ENCODE results near the gene PTPRM. TPM values are rescaled to one million over a fixed set of nuclear protein-coding genes. Genes with fewer than 3 reads are reported as not detected.

The PTPRM gene
- total and polyA plus RNA-seq, 4 donors, result 61.1 to 146 (median 87.5) TPM

GRCh38 chr18:7899078-7899477 lies 332.0 kb downstream of the PTPRM start:
- WGBS, 2 donors, result 93 to 95% methylated on average over 5 of the region's 5 CpGs

GRCh38 chr18:7900091-7900490 lies 333.0 kb downstream of the PTPRM start:
- WGBS, 2 donors, result 91 to 93% methylated on average over 5 of the region's 5 CpGs
- Histone ChIP-seq H3K27ac (ENCODE audit: low read depth in 1 of 2, low read length in 1 of 2) (no peak overlapping the region), H3K36me3 (ENCODE audit: control insufficient read depth in 4 of 4, insufficient read depth in 4 of 4, low read length in 4 of 4) (no peaks in the 10 kb centered on the region), H3K27me3 (ENCODE audit: control insufficient read depth in 3 of 3, insufficient read depth in 3 of 3, low read length in 2 of 3) (no peaks in the 10 kb centered on the region), H3K4me3 (no peak overlapping the region), H3K4me1 (ENCODE audit: control insufficient read depth in 5 of 5, insufficient read depth in 5 of 5, low read length in 5 of 5) (peaks cover 0 to 37% (median 0%) of the 10 kb centered on the region in 5 donors), H3K9me3 (ENCODE audit: control insufficient read depth in 4 of 4, insufficient read depth in 3 of 4, low read length in 3 of 4) (no peaks in the 10 kb centered on the region), H3K9ac (ENCODE audit: insufficient read depth in 1 of 2, low read length in 2 of 2) (no peak overlapping the region)
- ATAC-seq (ENCODE audit: insufficient read depth, low FRiP score) (no peak), DNase-seq (no peak)
- no peak for TF ChIP-seq CTCF (IDR thresholded peaks at IDR 0.05; ENCODE audit: control extremely low read depth, extremely low read depth)

More at GRCh38 chr18:7899078-7899477, 332.0 kb downstream of the PTPRM start:
- no peak for DNase-seq
- no peak for ATAC-seq (ENCODE audit: insufficient read depth, low FRiP score)
- Histone ChIP-seq H3K27me3 (ENCODE audit: control insufficient read depth in 3 of 3, insufficient read depth in 3 of 3, low read length in 2 of 3) (no peaks in the 10 kb centered on the region), H3K9ac (ENCODE audit: insufficient read depth in 1 of 2, low read length in 2 of 2) (no peak overlapping the region), H3K4me3 (no peak overlapping the region), H3K4me1 (ENCODE audit: control insufficient read depth in 5 of 5, insufficient read depth in 5 of 5, low read length in 5 of 5) (peaks cover 0 to 39% (median 0%) of the 10 kb centered on the region in 5 donors), H3K27ac (ENCODE audit: low read depth in 1 of 2, low read length in 1 of 2) (no peak overlapping the region), H3K9me3 (ENCODE audit: control insufficient read depth in 4 of 4, insufficient read depth in 3 of 4, low read length in 3 of 4) (no peaks in the 10 kb centered on the region), H3K36me3 (ENCODE audit: control insufficient read depth in 4 of 4, insufficient read depth in 4 of 4, low read length in 4 of 4) (no peaks in the 10 kb centered on the region)
- TF ChIP-seq CTCF (IDR thresholded peaks at IDR 0.05; ENCODE audit: control extremely low read depth, extremely low read depth), result no peak

GRCh38 chr18:7901657-7902056 lies 334.5 kb downstream of the PTPRM start:
- Histone ChIP-seq H3K9ac (ENCODE audit: insufficient read depth in 1 of 2, low read length in 2 of 2) (no peak overlapping the region), H3K9me3 (ENCODE audit: control insufficient read depth in 4 of 4, insufficient read depth in 3 of 4, low read length in 3 of 4) (no peaks in the 10 kb centered on the region), H3K4me3 (no peak overlapping the region), H3K36me3 (ENCODE audit: control insufficient read depth in 4 of 4, insufficient read depth in 4 of 4, low read length in 4 of 4) (no peaks in the 10 kb centered on the region), H3K4me1 (ENCODE audit: control insufficient read depth in 5 of 5, insufficient read depth in 5 of 5, low read length in 5 of 5) (peaks cover 0 to 25% (median 0%) of the 10 kb centered on the region in 5 donors), H3K27me3 (ENCODE audit: control insufficient read depth in 3 of 3, insufficient read depth in 3 of 3, low read length in 2 of 3) (no peaks in the 10 kb centered on the region), H3K27ac (ENCODE audit: low read depth in 1 of 2, low read length in 1 of 2) (no peak overlapping the region)
- no peak for TF ChIP-seq CTCF (IDR thresholded peaks at IDR 0.05; ENCODE audit: control extremely low read depth, extremely low read depth)
- no peak for DNase-seq
- WGBS, 2 donors, result 53 to 58% methylated on average over 1 of the region's 1 CpG
- ATAC-seq (ENCODE audit: insufficient read depth, low FRiP score), result no peak

- Histone ChIP-seq H3K9me3 (ENCODE audit: control insufficient read depth in 4 of 4, insufficient read depth in 3 of 4, low read length in 3 of 4) (no peaks in the 10 kb centered on the region), H3K4me3 (no peak overlapping the region), H3K27me3 (ENCODE audit: control insufficient read depth in 3 of 3, insufficient read depth in 3 of 3, low read length in 2 of 3) (no peaks in the 10 kb centered on the region), H3K36me3 (ENCODE audit: control insufficient read depth in 4 of 4, insufficient read depth in 4 of 4, low read length in 4 of 4) (no peaks in the 10 kb centered on the region), H3K4me1 (ENCODE audit: control insufficient read depth in 5 of 5, insufficient read depth in 5 of 5, low read length in 5 of 5) (peaks cover 0 to 18% (median 0%) of the 10 kb centered on the region in 5 donors), H3K9ac (ENCODE audit: insufficient read depth in 1 of 2, low read length in 2 of 2) (no peak overlapping the region), H3K27ac (ENCODE audit: low read depth in 1 of 2, low read length in 1 of 2) (peak overlapping the region in 1 of 2 donors; percentile 33)
- no peak for ATAC-seq (ENCODE audit: insufficient read depth, low FRiP score)
- peak in 2 of 3 donors; percentile 33 to 52 for DNase-seq
- no peak for TF ChIP-seq CTCF (IDR thresholded peaks at IDR 0.05; ENCODE audit: control extremely low read depth, extremely low read depth)
- 76 to 78% methylated on average over 5 of the region's 5 CpGs for WGBS, 2 donors
These were observed 335.3 kb downstream of the PTPRM start for GRCh38 chr18:7902399-7902839.

Data from lung (tissue), 12 donors.